GM06990 (cell line): Measurements from ENCODE around the gene ITPK1.

Source experiments
- DNase-seq: peaks from one replicate; pipeline ENCODE4 v3.0.0-alpha.2; 2011; ENCODE audit not compliant: insufficient read length; ENCODE audit errors: extremely low read depth
- H3K27me3 ChIP-seq: replicated peaks from 2 replicates; pipeline ENCODE4 v1.6.0; 2011; ENCODE audit warnings: low read length; ENCODE audit not compliant: control insufficient read depth, insufficient read depth
- H3K36me3 ChIP-seq: 2 replicates; pipeline ENCODE4 v1.5.1; 2011; ENCODE audit warnings: low read length; ENCODE audit not compliant: control insufficient read depth, insufficient read depth
- H3K4me3 ChIP-seq: replicated peaks from 2 replicates; pipeline ENCODE4 v1.5.1; 2011; ENCODE audit warnings: low read depth, mild to moderate bottlenecking, control low read depth, low read length
- TF ChIP-seq, protein P1 (sequence below): IDR thresholded peaks from 2 replicates; pipeline ENCODE4 v1.5.1; 2011; ENCODE audit warnings: low read length, control low read depth, mild to moderate bottlenecking, inconsistent platforms; ENCODE audit not compliant: insufficient read depth, poor library complexity, severe bottlenecking

ITPK1 gene

DNA sequence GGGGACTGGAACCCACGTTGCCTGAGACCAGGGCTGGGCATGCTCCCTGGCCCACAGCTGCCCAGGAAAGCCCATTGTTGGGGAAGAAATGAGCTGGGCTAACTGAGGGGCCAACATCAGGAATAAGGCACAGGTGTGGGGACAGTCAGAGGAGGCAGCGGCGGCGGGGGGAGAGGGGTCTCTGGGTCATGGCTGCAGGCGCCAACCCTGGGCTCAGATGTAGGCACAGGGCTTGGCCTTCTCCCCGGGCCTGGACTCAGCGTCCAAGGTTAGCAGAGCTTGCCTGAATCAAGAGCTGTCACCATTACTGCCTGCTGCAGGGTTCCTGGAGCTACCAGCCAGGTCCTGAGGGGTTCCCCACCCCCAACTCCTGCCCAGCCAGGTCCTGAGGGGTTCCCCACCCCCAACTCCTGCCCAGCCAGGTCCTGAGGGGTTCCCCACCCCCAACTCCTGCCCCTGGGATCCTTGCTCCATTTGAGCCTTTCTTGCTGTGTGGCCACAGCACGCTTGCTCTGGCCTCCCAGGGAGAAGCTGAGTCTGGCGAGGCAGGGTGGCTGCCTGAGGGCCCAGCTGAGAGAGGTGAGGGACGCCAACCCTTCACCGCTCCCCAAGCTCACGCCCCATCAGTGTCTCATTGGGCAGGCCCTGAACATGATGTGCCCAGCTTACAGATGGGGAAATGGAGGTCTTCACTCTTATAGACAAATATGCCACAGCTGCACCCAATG lies 186.6 kb downstream of the ITPK1 start:
- no peaks in the 10 kb centered on the region for H3K27me3 ChIP-seq
- no peaks in the 10 kb centered on the region for H3K36me3 ChIP-seq
- no peak overlapping the region for H3K4me3 ChIP-seq
- no peak for DNase-seq
- TF ChIP-seq, protein P1, sequence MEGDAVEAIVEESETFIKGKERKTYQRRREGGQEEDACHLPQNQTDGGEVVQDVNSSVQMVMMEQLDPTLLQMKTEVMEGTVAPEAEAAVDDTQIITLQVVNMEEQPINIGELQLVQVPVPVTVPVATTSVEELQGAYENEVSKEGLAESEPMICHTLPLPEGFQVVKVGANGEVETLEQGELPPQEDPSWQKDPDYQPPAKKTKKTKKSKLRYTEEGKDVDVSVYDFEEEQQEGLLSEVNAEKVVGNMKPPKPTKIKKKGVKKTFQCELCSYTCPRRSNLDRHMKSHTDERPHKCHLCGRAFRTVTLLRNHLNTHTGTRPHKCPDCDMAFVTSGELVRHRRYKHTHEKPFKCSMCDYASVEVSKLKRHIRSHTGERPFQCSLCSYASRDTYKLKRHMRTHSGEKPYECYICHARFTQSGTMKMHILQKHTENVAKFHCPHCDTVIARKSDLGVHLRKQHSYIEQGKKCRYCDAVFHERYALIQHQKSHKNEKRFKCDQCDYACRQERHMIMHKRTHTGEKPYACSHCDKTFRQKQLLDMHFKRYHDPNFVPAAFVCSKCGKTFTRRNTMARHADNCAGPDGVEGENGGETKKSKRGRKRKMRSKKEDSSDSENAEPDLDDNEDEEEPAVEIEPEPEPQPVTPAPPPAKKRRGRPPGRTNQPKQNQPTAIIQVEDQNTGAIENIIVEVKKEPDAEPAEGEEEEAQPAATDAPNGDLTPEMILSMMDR = no peak

DNA sequence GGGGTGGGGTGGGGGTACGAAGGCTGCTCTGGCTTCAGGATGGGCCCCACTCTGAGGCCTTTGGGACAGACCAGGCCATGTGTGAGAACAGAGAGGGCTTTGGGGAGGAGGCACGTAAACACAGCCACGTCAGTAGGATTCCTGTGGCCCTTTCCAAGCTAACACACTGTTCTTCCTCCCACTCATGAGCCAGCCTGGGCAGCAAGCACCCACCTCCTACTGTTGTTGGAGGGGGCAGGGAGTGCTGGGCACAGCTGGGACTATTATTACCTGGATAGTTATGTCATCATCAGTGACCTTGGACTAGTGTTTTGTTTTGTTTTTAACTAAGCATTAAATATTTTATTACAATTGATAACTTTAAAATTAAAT lies 187.5 kb downstream of the ITPK1 start:
- Histone ChIP-seq H3K36me3 (no peaks in the 10 kb centered on the region), H3K4me3 (no peak overlapping the region), H3K27me3 (no peaks in the 10 kb centered on the region)
- TF ChIP-seq, protein P1 = no peak
- no peak for DNase-seq

DNA sequence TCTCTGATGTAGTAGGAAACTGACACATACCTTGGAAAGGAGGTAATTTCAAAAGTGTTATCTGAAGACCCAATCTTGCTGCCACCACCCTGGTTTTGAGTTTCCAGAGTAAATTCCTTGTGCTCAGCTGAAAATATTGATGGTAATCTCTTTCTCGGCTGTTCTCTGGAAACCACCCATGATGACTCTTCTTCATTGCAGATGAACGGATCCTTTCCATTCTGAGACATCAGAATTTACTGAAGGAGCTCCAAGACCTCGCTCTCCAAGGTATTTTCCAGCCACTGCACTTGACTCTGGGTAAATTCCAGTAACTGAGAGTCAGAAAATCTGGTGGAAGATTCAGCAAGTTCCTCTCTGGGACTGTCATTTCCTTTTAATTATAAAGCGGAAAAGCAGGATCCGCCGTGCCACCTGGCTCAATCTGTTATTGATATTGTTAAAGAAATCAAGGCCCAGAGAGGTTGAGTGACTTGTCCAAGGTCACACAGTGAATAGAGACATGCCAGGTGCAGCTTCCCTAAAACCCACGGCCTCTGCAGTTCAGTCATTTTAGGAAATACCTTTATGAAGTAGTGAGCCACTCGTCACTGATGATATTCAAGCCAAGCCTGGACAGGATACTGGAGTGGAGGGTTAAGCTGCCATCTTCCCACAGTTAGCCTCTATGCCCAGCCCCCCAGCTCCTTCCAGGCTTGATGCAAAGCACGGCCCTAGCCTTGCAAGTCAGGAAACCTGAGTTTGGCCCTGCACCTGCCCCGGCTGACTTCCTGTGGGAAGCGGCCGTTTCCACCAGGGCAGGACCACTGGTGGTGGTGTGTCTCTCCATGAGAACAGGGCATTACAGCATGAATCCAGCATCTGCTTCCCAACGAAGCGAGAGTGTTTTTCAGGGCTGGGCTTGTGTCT lies 188.1 kb downstream of the ITPK1 start:
- no peaks in the 10 kb centered on the region for H3K27me3 ChIP-seq
- H3K36me3 ChIP-seq = no peaks in the 10 kb centered on the region
- TF ChIP-seq, protein P1 = no peak
- no peak overlapping the region for H3K4me3 ChIP-seq
- DNase-seq = no peak

DNA sequence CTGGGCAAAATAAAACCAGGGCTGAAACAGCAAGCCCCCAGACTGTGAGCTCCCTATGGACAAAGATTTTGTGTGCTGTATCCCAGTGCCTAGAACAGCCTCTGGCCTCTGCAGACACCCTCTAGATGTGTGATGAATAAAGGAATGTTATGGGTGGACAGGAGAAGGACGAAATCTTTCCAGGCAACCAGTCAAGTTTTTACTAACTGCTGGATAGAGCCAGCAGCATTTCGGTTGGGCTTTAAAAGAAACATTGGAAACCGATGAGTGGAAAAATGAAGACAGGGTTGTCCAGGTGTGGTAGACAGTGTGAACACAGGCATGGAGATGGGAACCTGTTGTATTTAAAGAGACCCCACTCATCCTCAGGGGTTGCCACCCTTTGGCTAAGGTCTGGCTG lies 188.8 kb downstream of the ITPK1 start:
- Histone ChIP-seq H3K4me3 (no peak overlapping the region), H3K27me3 (no peaks in the 10 kb centered on the region), H3K36me3 (no peaks in the 10 kb centered on the region)
- DNase-seq = no peak
- TF ChIP-seq, protein P1 = no peak

DNA sequence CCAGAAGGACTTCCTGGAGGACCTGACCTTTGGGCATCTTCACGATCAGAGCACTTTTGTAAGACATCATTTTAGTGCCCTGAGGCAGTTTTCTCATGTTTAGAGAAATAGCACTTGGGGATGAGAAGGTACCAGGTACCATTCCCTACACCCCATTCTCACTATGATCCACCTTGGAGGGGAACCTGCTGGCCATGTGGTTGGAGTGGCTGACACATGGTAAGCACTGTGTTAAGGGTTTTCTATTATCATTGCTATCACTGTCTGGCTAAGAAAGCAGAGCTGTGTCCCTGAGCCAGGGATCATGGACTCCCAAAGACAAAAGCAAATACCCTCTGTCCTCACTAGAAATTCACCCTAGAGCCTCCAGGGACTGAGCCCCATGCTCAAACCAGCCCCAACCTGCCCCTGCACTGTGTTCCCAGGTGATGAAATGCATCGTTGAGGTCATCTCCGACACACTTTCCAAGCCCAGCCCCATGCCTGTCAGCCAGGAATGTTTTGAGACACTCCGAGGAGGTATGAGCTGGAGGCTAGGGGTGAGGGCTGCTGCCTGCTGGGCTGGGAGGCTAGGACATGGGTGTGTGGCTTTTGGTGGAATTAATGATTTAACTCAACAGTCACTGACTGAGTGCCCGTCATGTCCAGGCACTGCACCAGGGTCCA lies 189.4 kb downstream of the ITPK1 start:
- H3K36me3 ChIP-seq = no peaks in the 10 kb centered on the region

More for the DNA sequence above, 189.4 kb downstream of the ITPK1 start:
- TF ChIP-seq, protein P1 = no peak
- Histone ChIP-seq H3K4me3 (no peak overlapping the region), H3K27me3 (no peaks in the 10 kb centered on the region)
- no peak for DNase-seq
